Stomach (tissue), 4 donors: ENCODE measurements around the gene ADGRL3.

Source experiments
- POLR2AphosphoS5 ChIP-seq, 3 donors: sonication (generic); formaldehyde crosslinking; IDR thresholded peaks; one replicate each; pipeline ENCODE4 v1.6.1; 2016; ENCODE audit warnings: antibody characterized with exemption in 3 of 3
- TF ChIP-seq, protein P1 (sequence below), 7 experiments: fragments of 450-650 bp in 4 of 7; fragments of 200-600 bp in 3 of 7; sonication (generic) in 3 of 7; IDR thresholded peaks; one replicate each; pipeline ENCODE4 v1.5.1; 2016 to 2019; ENCODE audit warnings: antibody characterized with exemption in 7 of 7, control low read depth in 2 of 7, mild to moderate bottlenecking in 1 of 7

DNA sequence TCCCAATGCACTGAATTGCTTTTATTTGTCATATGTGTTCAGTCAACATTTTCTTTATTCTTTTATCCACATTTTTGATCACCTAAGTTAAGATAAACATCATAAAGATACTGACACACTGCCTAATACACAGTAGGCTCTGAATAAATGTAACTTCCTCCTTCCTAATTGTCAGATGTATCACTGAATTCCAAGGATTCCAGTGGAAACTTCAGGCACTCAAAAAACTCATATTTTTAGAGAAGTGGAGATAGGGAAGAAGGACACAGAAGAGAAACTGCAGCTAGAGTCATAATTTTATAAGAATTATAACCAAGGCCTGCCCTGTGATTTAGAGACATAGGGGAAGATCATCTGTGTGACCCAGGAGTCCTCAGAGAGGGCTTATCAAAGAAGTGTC, 753.3 kb downstream of the ADGRL3 start:
- no peak for TF ChIP-seq POLR2AphosphoS5 (IDR thresholded peaks at IDR 0.05)
- TF ChIP-seq, protein P1, sequence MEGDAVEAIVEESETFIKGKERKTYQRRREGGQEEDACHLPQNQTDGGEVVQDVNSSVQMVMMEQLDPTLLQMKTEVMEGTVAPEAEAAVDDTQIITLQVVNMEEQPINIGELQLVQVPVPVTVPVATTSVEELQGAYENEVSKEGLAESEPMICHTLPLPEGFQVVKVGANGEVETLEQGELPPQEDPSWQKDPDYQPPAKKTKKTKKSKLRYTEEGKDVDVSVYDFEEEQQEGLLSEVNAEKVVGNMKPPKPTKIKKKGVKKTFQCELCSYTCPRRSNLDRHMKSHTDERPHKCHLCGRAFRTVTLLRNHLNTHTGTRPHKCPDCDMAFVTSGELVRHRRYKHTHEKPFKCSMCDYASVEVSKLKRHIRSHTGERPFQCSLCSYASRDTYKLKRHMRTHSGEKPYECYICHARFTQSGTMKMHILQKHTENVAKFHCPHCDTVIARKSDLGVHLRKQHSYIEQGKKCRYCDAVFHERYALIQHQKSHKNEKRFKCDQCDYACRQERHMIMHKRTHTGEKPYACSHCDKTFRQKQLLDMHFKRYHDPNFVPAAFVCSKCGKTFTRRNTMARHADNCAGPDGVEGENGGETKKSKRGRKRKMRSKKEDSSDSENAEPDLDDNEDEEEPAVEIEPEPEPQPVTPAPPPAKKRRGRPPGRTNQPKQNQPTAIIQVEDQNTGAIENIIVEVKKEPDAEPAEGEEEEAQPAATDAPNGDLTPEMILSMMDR (IDR thresholded peaks at IDR 0.05): no peak
